ENCODE data around the gene EIF2B1.

- TF ChIP-seq CTCF (IDR thresholded peaks at IDR 0.05; ENCODE audit: insufficient read depth, low read length) (no peak), POLR2AphosphoS5 (IDR thresholded peaks at IDR 0.05; ENCODE audit: low read depth) (no peak)
These were observed 14.9 kb upstream of the EIF2B1 start for GRCh38 chr12:123648401-123648800.

Measured in HL-60 (cell line).